ENCODE measurements around the gene ANKRD36C.
"Not testable (repeated sequence)": the region's sequence is repeated elsewhere in the genome, so short reads cannot be mapped to it uniquely, and the experiment has no call there.

GRCh38 chr2:95939947-95940346 lies 51.7 kb downstream of the ANKRD36C start:
- TF ChIP-seq, protein P1, sequence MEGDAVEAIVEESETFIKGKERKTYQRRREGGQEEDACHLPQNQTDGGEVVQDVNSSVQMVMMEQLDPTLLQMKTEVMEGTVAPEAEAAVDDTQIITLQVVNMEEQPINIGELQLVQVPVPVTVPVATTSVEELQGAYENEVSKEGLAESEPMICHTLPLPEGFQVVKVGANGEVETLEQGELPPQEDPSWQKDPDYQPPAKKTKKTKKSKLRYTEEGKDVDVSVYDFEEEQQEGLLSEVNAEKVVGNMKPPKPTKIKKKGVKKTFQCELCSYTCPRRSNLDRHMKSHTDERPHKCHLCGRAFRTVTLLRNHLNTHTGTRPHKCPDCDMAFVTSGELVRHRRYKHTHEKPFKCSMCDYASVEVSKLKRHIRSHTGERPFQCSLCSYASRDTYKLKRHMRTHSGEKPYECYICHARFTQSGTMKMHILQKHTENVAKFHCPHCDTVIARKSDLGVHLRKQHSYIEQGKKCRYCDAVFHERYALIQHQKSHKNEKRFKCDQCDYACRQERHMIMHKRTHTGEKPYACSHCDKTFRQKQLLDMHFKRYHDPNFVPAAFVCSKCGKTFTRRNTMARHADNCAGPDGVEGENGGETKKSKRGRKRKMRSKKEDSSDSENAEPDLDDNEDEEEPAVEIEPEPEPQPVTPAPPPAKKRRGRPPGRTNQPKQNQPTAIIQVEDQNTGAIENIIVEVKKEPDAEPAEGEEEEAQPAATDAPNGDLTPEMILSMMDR (IDR thresholded peaks at IDR 0.05): not testable (repeated sequence)
- not testable (repeated sequence) for TF ChIP-seq POLR2A, EP300 (IDR thresholded peaks at IDR 0.05)
